ENCODE data around the gene MIA. TPM values are rescaled to one million over a fixed set of nuclear protein-coding genes. Genes with fewer than 3 reads are reported as not detected.

Gene MIA
- total and polyA plus RNA-seq, 2 of the 8 experiments (the other 6 are each of a cell fraction or from before 2014, with no cell fraction given) = not detected

DNA sequence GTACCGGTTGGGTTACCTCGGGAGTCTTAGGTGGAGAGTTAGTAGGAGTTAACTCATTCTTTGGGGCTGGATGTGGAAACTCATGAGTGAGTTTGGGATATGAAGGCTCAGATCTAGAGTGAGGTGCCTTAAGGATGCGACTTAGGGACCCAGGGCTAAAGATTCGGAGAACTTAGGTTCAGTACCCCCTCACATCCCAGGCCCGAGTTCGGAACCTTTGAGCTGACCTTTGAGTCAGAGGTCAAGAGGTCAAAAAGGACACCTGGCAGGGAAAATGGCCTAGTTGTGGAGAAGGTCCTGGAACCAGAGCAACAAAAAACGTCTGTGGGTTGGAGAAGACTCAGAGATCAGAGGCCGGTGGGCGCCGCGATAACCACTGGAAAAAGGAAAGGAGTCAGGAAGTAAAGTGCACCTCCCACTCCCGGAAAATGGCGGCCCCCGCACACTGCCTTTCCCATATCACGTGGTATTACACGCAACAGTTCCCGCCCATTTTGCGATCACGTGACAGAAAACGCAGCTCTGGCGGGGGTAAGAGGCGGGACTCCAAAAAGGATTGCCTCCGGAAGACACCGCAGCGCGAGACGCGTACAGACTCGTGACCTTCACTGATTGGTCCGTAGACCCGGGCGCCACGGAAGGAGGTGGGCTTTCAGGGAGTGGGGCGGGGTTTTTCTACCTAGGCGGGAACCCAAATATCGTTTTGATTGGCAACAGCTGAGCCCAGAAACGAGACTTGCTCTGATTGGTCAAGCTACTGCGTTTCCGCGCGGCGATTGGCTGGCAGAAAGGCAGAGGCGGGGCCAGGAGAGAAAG is 25.1 kb upstream of the MIA start, which contains the start of gene ACTMAP:
Gene ACTMAP (minus strand): TSS at position 420 of the 816 bp plus-strand sequence. CDS start 674 bp downstream, outside the sequence.
- FAIRE-seq = peak; percentile 90
- H4K20me1 ChIP-seq (replicated peaks in 1 of 2; ENCODE audit: control insufficient read depth in 1 of 2, insufficient read depth in 2 of 2, low read length in 2 of 2) = peaks cover 6 to 7% of the 10 kb centered on the region in 2 experiments
- H2AFZ ChIP-seq (ENCODE audit: low read length) = no peak within 1 kb of the TSS
- H3K27ac ChIP-seq (ENCODE audit: low read depth, low read length) = peak within 1 kb of the TSS; percentile 99
- H3K27me3 ChIP-seq (replicated peaks in 1 of 4; ENCODE audit: control insufficient read depth in 3 of 4, extremely low read depth in 1 of 4, insufficient read depth in 3 of 4, low read length in 3 of 4) = no peaks in the 10 kb centered on the region
- peak within 1 kb of the TSS; percentile 80 to 99 (median 90) for H3K4me3 ChIP-seq (ENCODE audit: extremely low read depth in 1 of 4, insufficient read depth in 2 of 4, low read depth in 3 of 4, low read length in 4 of 4)
- H2AK5ac ChIP-seq (ENCODE audit: low read depth, low read length) = peak within 1 kb of the TSS; percentile 100
- no peaks in the 10 kb centered on the region; the same call in 1 of the 2 replicates for H3K79me1 ChIP-seq (ENCODE audit: low read depth, low read length)
- peak within 1 kb of the TSS; percentile 72 for H2BK15ac ChIP-seq (ENCODE audit: low read length)
- peaks cover 33 to 61% of the 10 kb centered on the region in 2 experiments for H3K79me2 ChIP-seq (ENCODE audit: control insufficient read depth in 1 of 2, insufficient read depth in 2 of 2, low read length in 2 of 2)
- peak within 1 kb of the TSS; percentile 99 for H4K8ac ChIP-seq (ENCODE audit: extremely low read depth, insufficient read depth, low read length)
- peak within 1 kb of the TSS; percentile 88 for H3K4ac ChIP-seq (replicated peaks; ENCODE audit: insufficient read length, low read depth, low read length)
- peak within 1 kb of the TSS; percentile 91 to 99 for H3K4me2 ChIP-seq (ENCODE audit: insufficient read depth in 1 of 2, low read depth in 2 of 2, low read length in 2 of 2)
- H3K4me1 ChIP-seq (replicated peaks in 1 of 4; ENCODE audit: control insufficient read depth in 3 of 4, insufficient read depth in 4 of 4, low read length in 3 of 4) = peaks cover 0 to 10% (median 2%) of the 10 kb centered on the region in 4 experiments; a peak in 4 of 7 replicates
- 2% methylated on average over 43 of the region's 43 CpGs; no CpG with 5 or more reads in 1 of the 2 experiments for WGBS, 2 experiments (ENCODE audit: extremely low coverage in 1 of 2, insufficient coverage in 1 of 2, insufficient read length in 1 of 2, insufficient replicate concordance in 2 of 2, low coverage in 1 of 2, low lambda C conversion rate in 2 of 2, missing lambda C conversion rate in 1 of 2)
- peaks cover 9% of the 10 kb centered on the region for H3K23me2 ChIP-seq (ENCODE audit: low read depth, low read length)
- ChIA-PET CTCF (ENCODE audit: partially characterized antibody) (interaction anchor here (1.2 to 2.2 kb wide), 4 partner anchors 9 to 87 kb away, joined by 4 to 10 read pairs (median 5); no protein-coding TSS in a partner anchor), POLR2A (ENCODE audit: partially characterized antibody) (interaction anchor here (0.7 to 15.7 kb wide), 28 partner anchors 7 to 559 kb away, joined by 3 to 399 read pairs (median 4); partner anchors contain the start of genes COQ8B, EGLN2, HNRNPUL1 and ITPKC)
- peak within 1 kb of the TSS; percentile 50 for H3K14ac ChIP-seq (ENCODE audit: insufficient read length)
- H3K18ac ChIP-seq (ENCODE audit: extremely low read depth, low read length) = peak within 1 kb of the TSS; percentile 100
- peak within 1 kb of the TSS; percentile 83 for H2BK120ac ChIP-seq (replicated peaks; ENCODE audit: low read depth, low read length)
- H3K23ac ChIP-seq (ENCODE audit: insufficient read length) = no peak within 1 kb of the TSS
- H4K5ac ChIP-seq (ENCODE audit: insufficient read length, low read depth, low read length) = peak within 1 kb of the TSS; percentile 98
- peak within 1 kb of the TSS; percentile 99 for H4K91ac ChIP-seq (replicated peaks; ENCODE audit: insufficient read length, low read length)
- H3K9me3 ChIP-seq (ENCODE audit: insufficient read depth in 2 of 2, low read depth in 1 of 2, low read length in 1 of 2) = no peaks in the 10 kb centered on the region
- H3K56ac ChIP-seq (replicated peaks; ENCODE audit: insufficient read length, low read depth, low read length) = peak within 1 kb of the TSS; percentile 94
- peak within 1 kb of the TSS; percentile 100 for H2BK12ac ChIP-seq (ENCODE audit: low read depth, low read length)
- peak; percentile 98 to 99 for DNase-seq (ENCODE audit: low read depth in 1 of 2, low spot score in 2 of 2)
- no peak within 1 kb of the TSS for H2BK20ac ChIP-seq (ENCODE audit: low read length)
- peaks cover 2 to 20% (median 4%) of the 10 kb centered on the region in 4 experiments; a peak in 3 of 8 replicates for H3K36me3 ChIP-seq (ENCODE audit: control insufficient read depth in 2 of 4, insufficient read depth in 4 of 4, low read length in 3 of 4)
- H2BK5ac ChIP-seq (ENCODE audit: low read depth, low read length) = peak within 1 kb of the TSS; percentile 100
- peak within 1 kb of the TSS; percentile 99 to 100 (median 100) for H3K9ac ChIP-seq (replicated peaks in 1 of 4; ENCODE audit: extremely low read depth in 1 of 4, low read depth in 3 of 4, low read length in 3 of 4)
- peak; percentile 78 for TF ChIP-seq CHD2 (IDR thresholded peaks at IDR 0.05; ENCODE audit: low read length)
- TF ChIP-seq POU5F1 (IDR thresholded peaks at IDR 0.05; ENCODE audit: low read depth, low read length) = no peak
- no peak for TF ChIP-seq HDAC2 (IDR thresholded peaks at IDR 0.05; ENCODE audit: borderline replicate concordance in 1 of 2, low read depth in 2 of 2, low read length in 2 of 2)
- no peak for TF ChIP-seq ZNF274 (IDR thresholded peaks at IDR 0.05; ENCODE audit: borderline replicate concordance, extremely low read depth, low read length)
- no peak for TF ChIP-seq CBX8 (IDR thresholded peaks at IDR 0.05; ENCODE audit: borderline replicate concordance, low read depth, low read length)
- no peak for TF ChIP-seq SAP30 (IDR thresholded peaks at IDR 0.05; ENCODE audit: insufficient read depth, insufficient replicate concordance, low read length)
- TF ChIP-seq, protein P1, sequence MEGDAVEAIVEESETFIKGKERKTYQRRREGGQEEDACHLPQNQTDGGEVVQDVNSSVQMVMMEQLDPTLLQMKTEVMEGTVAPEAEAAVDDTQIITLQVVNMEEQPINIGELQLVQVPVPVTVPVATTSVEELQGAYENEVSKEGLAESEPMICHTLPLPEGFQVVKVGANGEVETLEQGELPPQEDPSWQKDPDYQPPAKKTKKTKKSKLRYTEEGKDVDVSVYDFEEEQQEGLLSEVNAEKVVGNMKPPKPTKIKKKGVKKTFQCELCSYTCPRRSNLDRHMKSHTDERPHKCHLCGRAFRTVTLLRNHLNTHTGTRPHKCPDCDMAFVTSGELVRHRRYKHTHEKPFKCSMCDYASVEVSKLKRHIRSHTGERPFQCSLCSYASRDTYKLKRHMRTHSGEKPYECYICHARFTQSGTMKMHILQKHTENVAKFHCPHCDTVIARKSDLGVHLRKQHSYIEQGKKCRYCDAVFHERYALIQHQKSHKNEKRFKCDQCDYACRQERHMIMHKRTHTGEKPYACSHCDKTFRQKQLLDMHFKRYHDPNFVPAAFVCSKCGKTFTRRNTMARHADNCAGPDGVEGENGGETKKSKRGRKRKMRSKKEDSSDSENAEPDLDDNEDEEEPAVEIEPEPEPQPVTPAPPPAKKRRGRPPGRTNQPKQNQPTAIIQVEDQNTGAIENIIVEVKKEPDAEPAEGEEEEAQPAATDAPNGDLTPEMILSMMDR (IDR thresholded peaks at IDR 0.05; ENCODE audit: control extremely low read depth in 1 of 3, insufficient read depth in 1 of 3, low read depth in 1 of 3, low read length in 3 of 3) = no peak
- no peak for TF ChIP-seq EGR1 (IDR thresholded peaks at IDR 0.05; ENCODE audit: borderline replicate concordance, low read depth, low read length)

All from H1 (cell line).